A673 (cell line): ENCODE data around the gene CFAP99. TPM values are rescaled to one million over a fixed set of nuclear protein-coding genes. Genes with fewer than 3 reads are reported as not detected.
A peak's percentile ranks its signal among the peaks of the same experiment; 100 is the strongest.

ENCODE experiments used
- BruUV-seq: library from RNA; stranded (reverse); fragments of 400-500 nt; replicated peaks from 2 replicates; lab custom pipeline; 2021; lab: Mats Ljungman, UMichigan
- CTCF ChIA-PET: fragments of 300-600 bp; sonication (Branson Sonifier 250); formaldehyde crosslinking; loops from one replicate; lab custom pipeline; 2022; ENCODE audit warnings: antibody characterized with exemption; lab: Charles Lee
- POLR2A ChIA-PET: fragments of 300-600 bp; sonication (Branson Sonifier 250); formaldehyde crosslinking; loops from one replicate; lab custom pipeline; 2022; ENCODE audit warnings: antibody characterized with exemption; ENCODE audit not compliant: low non-redundant PET; lab: Charles Lee
- DNase-seq: peaks from one replicate; pipeline ENCODE4 v3.0.0-alpha.2; 2015; ENCODE audit warnings: low spot score
- H3K27ac ChIP-seq: fragments of 200-600 bp; sonication (generic); 2 replicates; pipeline ENCODE4 v1.5.1; 2016; ENCODE audit warnings: mixed run types, low read depth, mild to moderate bottlenecking, mixed read lengths, antibody characterized with exemption, low read length; ENCODE audit not compliant: poor library complexity, severe bottlenecking
- H3K27me3 ChIP-seq: fragments of 200-600 bp; sonication (generic); replicated peaks from 2 replicates; pipeline ENCODE4 v1.6.1; 2017; ENCODE audit warnings: mixed run types, low read depth, mild to moderate bottlenecking, mixed read lengths, antibody characterized with exemption, low read length; ENCODE audit not compliant: insufficient read depth, poor library complexity
- H3K36me3 ChIP-seq: fragments of 200-600 bp; sonication (generic); 2 replicates; pipeline ENCODE4 v1.6.1; 2016; ENCODE audit warnings: mixed run types, mild to moderate bottlenecking, mixed read lengths, antibody characterized with exemption, low read length; ENCODE audit not compliant: insufficient read depth, poor library complexity, severe bottlenecking
- H3K4me1 ChIP-seq: fragments of 200-600 bp; sonication (generic); 2 replicates; pipeline ENCODE4 v1.6.1; 2017; ENCODE audit warnings: mixed run types, mild to moderate bottlenecking, mixed read lengths, antibody characterized with exemption, low read length; ENCODE audit not compliant: insufficient read depth, poor library complexity, severe bottlenecking
- H3K4me3 ChIP-seq: fragments of 200-600 bp; sonication (generic); 2 replicates; pipeline ENCODE4 v1.5.1; 2016; ENCODE audit warnings: low read depth, mixed run types, mild to moderate bottlenecking, mixed read lengths, low read length; ENCODE audit not compliant: poor library complexity, severe bottlenecking
- H3K9me3 ChIP-seq: fragments of 200-600 bp; sonication (generic); 2 replicates; pipeline ENCODE4 v1.6.1; 2016; ENCODE audit warnings: mixed run types, low read depth, mild to moderate bottlenecking, mixed read lengths, antibody characterized with exemption, low read length; ENCODE audit not compliant: poor library complexity, severe bottlenecking
- CTCF ChIP-seq: fragments of 300-800, 200-600 bp; sonication (generic); conservative IDR thresholded peaks from 2 replicates; pipeline ENCODE4 v1.5.1; 2017; ENCODE audit warnings: low read depth, mild to moderate bottlenecking, antibody characterized with exemption, low read length, moderate library complexity, mixed read lengths
- EZH2 ChIP-seq: fragments of 200-600 bp; sonication (generic); IDR thresholded peaks from 2 replicates; pipeline ENCODE4 v1.6.1; 2017; ENCODE audit warnings: borderline replicate concordance, low read depth, mild to moderate bottlenecking, mixed read lengths, antibody characterized with exemption, low read length; ENCODE audit not compliant: poor library complexity, severe bottlenecking
- intact Hi-C: fragments of 100-400 bp; cut with micrococcal nuclease; formaldehyde crosslinking; loops from one replicate; pipeline ENCODE4 v1.10.0; 2022; ENCODE audit not compliant: unreplicated experiment
- total RNA-seq: library from RNA; stranded (reverse); gene quantifications from 2 replicates; pipeline ENCODE4 v1.2.3, GENCODE V29; 2021

Gene CFAP99
- total RNA-seq, 1 experiment from 2014 or later, result not detected

DNA sequence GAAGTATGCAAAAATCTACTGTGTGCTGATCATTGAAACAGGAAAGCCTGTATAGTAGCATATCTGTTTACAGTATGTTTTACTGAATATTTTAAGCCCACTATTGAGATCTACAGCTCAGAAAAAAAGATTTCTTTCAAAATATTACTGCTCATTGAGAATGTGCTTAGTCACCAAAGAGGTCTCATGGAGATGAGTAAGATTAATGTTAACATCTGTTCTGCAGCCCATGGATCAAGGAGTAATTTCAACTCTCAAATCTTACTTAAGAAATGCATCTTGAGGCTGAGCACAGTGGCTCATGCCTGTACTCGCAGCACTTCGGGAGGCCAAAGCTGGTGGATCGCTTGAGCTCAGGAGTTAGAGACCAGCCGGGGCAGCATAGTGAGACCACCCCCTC is 53.4 kb downstream of the CFAP99 start:
- POLR2A ChIA-PET, result interaction anchor here (0.7 kb wide), 1 partner anchor 1944 kb away, joined by 19 read pairs; no protein-coding TSS in a partner anchor
- Histone ChIP-seq H3K4me1 (no peaks in the 10 kb centered on the region), H3K27me3 (no peaks in the 10 kb centered on the region), H3K9me3 (peaks cover 6% of the 10 kb centered on the region), H3K27ac (no peak overlapping the region), H3K36me3 (peaks cover 48% of the 10 kb centered on the region), H3K4me3 (no peak overlapping the region)
- no peak for TF ChIP-seq CTCF
- no peak for TF ChIP-seq EZH2
- intact Hi-C loops, result no loop called here
- no peak for DNase-seq
- CTCF ChIA-PET, result interaction anchor here (0.6 kb wide), 1 partner anchor 704 kb away, joined by 4 read pairs; no protein-coding TSS in a partner anchor
- no TSS peak for BruUV-seq

GRCh38 chr4:2478229-2478628 is 59.5 kb downstream of the CFAP99 start:
- intact Hi-C loops, result no loop called here
- ChIA-PET CTCF (no interaction called here), POLR2A (no interaction called here)
- H3K4me1 ChIP-seq, result peaks cover 58% of the 10 kb centered on the region
- peaks cover 17% of the 10 kb centered on the region for H3K36me3 ChIP-seq
- DNase-seq, result peak; percentile 79
- TF ChIP-seq EZH2 (no peak), CTCF (no peak)
- peak overlapping the region; percentile 77 for H3K27ac ChIP-seq
- BruUV-seq, result no TSS peak
- peak overlapping the region; percentile 21 for H3K4me3 ChIP-seq
- no peaks in the 10 kb centered on the region for H3K9me3 ChIP-seq
- H3K27me3 ChIP-seq, result no peaks in the 10 kb centered on the region

DNA sequence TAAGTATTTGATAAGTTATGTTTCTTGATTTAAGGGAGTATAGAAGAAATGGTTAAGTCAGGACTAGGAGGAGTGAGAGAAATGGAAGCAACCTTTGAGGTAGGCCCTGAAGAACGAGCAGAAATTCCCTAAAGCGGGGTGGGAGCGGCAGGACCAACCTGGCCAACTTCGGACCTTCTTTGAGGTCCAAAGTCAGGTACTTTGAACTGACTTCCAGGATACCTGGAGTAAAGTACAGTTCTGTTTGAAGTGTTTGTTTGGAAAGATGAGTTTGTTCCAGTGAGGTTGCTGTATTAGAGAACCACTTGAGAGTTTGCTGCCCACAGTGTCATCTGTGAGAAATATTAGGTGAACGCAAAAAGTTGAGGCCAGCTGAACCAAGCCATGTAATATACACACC is 61.9 kb downstream of the CFAP99 start:
- BruUV-seq, result no TSS peak
- ChIA-PET POLR2A (no interaction called here), CTCF (no interaction called here)
- Histone ChIP-seq H3K4me3 (no peak overlapping the region), H3K27ac (peak overlapping the region; percentile 5), H3K27me3 (no peaks in the 10 kb centered on the region), H3K9me3 (no peaks in the 10 kb centered on the region), H3K4me1 (peaks cover 76% of the 10 kb centered on the region), H3K36me3 (peaks cover 8% of the 10 kb centered on the region)
- intact Hi-C loops, result no loop called here
- no peak for TF ChIP-seq CTCF
- no peak for TF ChIP-seq EZH2
- DNase-seq, result no peak
